WTC11 (cell line): Measurements from ENCODE around the gene KLHL40. TPM values are rescaled to one million over a fixed set of nuclear protein-coding genes. Genes with fewer than 3 reads are reported as not detected.

Experiments
- ATAC-seq: fragments of 200-7000 bp; cut with Tn5 transposase; 2 replicates; pipeline ENCODE4 v1.10.0; 2021; ENCODE audit warnings: mild to moderate bottlenecking, moderate library complexity
- CTCF ChIA-PET: fragments of 300-600 bp; sonication (Branson Sonifier 250); formaldehyde crosslinking; loops from one replicate; lab custom pipeline; 2021; ENCODE audit warnings: antibody characterized with exemption; lab: Charles Lee
- POLR2A ChIA-PET: fragments of 350-600 bp; sonication (Branson Sonifier 250); formaldehyde crosslinking; loops from one replicate; lab custom pipeline; 2021; ENCODE audit warnings: antibody characterized with exemption; lab: Charles Lee
- DNase-seq: peaks from one replicate; pipeline ENCODE4 v3.0.0; 2021; ENCODE audit warnings: low spot score
- H3K27ac Mint-ChIP-seq: 2 replicates; pipeline ENCODE4 v1.8.0; 2021; ENCODE audit warnings: mixed read lengths
- H3K27me3 Mint-ChIP-seq: 2 replicates; pipeline ENCODE4 v1.8.0; 2021; ENCODE audit warnings: low read depth, mild to moderate bottlenecking, moderate library complexity, mixed read lengths
- H3K36me3 Mint-ChIP-seq: 2 replicates; pipeline ENCODE4 v1.8.0; 2021; ENCODE audit warnings: mixed read lengths
- H3K4me1 Mint-ChIP-seq: 2 replicates; pipeline ENCODE4 v1.8.0; 2022; ENCODE audit warnings: mixed read lengths
- H3K4me3 Mint-ChIP-seq: 2 replicates; pipeline ENCODE4 v1.8.0; 2021; ENCODE audit warnings: mild to moderate bottlenecking, moderate library complexity, mixed read lengths
- H3K9me3 Mint-ChIP-seq: 2 replicates; pipeline ENCODE4 v1.8.0; 2021; ENCODE audit warnings: mixed read lengths
- NR1H2 ChIP-seq: sonication (generic); formaldehyde crosslinking; IDR thresholded peaks from 2 replicates; pipeline ENCODE4 v1.9.0; 2021; ENCODE audit warnings: mild to moderate bottlenecking, moderate library complexity, missing genetic modification reagents
- NR2C2 ChIP-seq: sonication (generic); formaldehyde crosslinking; IDR thresholded peaks from 2 replicates; pipeline ENCODE4 v1.8.0; 2022; ENCODE audit warnings: mild to moderate bottlenecking, missing genetic modification reagents
- SMAD3 ChIP-seq: sonication (generic); formaldehyde crosslinking; IDR thresholded peaks from 2 replicates; pipeline ENCODE4 v1.8.0; 2022; ENCODE audit warnings: missing genetic modification reagents, mild to moderate bottlenecking, borderline replicate concordance
- total RNA-seq: library from RNA; stranded (reverse); gene quantifications from 3 replicates; pipeline ENCODE4 v1.2.3, GENCODE V29; 2021
- TF ChIP-seq, protein P1 (sequence below): fragments of 250-450 bp; sonication (Bioruptor Pico); IDR thresholded peaks from 2 replicates; pipeline ENCODE4 v1.8.0; 2021; ENCODE audit warnings: mild to moderate bottlenecking
- TF ChIP-seq, protein P2 (sequence below): sonication (generic); formaldehyde crosslinking; IDR thresholded peaks from 2 replicates; pipeline ENCODE4 v1.8.1; 2022; ENCODE audit warnings: low read depth, mild to moderate bottlenecking, moderate library complexity, missing genetic modification reagents, borderline replicate concordance
- TF ChIP-seq, protein P3 (sequence below): sonication (generic); formaldehyde crosslinking; IDR thresholded peaks from 2 replicates; pipeline ENCODE4 v1.8.0; 2023; ENCODE audit warnings: missing genetic modification reagents, mild to moderate bottlenecking, borderline replicate concordance
- TF ChIP-seq, protein P4 (sequence below): sonication (generic); formaldehyde crosslinking; IDR thresholded peaks from 2 replicates; pipeline ENCODE4 v1.8.1; 2022; ENCODE audit warnings: mild to moderate bottlenecking, missing genetic modification reagents, moderate library complexity, borderline replicate concordance
- TF ChIP-seq, protein P5 (sequence below): sonication (generic); formaldehyde crosslinking; IDR thresholded peaks from 2 replicates; pipeline ENCODE4 v1.8.1; 2022; ENCODE audit warnings: low read depth, missing genetic modification reagents, borderline replicate concordance
- TF ChIP-seq, protein P6 (sequence below): fragments of 250-450 bp; sonication (Bioruptor Pico); conservative IDR thresholded peaks from 2 replicates; pipeline ENCODE4 v1.9.0; 2021; ENCODE audit warnings: mild to moderate bottlenecking
- TF ChIP-seq, protein P7 (sequence below): fragments of 200-600 bp; IDR thresholded peaks from 2 replicates; pipeline ENCODE4 v1.8.0; 2022; ENCODE audit warnings: antibody characterized with exemption

Gene KLHL40
- total RNA-seq, 1 experiment from 2014 or later = not detected

DNA sequence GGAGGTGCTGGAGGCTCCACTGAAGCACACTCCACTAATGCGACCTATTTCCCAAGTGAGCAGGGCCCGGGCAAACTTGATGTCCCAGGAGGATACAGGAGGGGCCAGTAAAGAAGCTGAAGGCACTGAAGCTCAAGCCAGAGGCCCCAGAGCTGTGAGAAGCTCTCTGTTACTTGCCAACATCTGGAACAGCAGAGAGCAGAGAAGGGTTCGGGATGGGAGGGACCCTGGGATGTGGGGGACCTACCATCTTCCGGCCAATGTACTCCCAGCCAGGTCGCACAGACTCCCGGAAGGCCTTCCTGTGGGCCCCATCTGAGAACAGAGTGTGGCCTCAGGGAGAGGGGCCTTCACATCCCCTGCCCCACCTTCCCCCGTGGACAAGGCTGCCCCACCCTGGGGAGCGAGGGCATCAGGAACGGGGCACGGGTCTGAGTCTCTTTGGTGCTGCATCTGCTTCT, 14.2 kb downstream of the KLHL40 start (continued):
- TF ChIP-seq, protein P1, sequence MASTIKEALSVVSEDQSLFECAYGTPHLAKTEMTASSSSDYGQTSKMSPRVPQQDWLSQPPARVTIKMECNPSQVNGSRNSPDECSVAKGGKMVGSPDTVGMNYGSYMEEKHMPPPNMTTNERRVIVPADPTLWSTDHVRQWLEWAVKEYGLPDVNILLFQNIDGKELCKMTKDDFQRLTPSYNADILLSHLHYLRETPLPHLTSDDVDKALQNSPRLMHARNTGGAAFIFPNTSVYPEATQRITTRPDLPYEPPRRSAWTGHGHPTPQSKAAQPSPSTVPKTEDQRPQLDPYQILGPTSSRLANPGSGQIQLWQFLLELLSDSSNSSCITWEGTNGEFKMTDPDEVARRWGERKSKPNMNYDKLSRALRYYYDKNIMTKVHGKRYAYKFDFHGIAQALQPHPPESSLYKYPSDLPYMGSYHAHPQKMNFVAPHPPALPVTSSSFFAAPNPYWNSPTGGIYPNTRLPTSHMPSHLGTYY = no peak
- TF ChIP-seq, protein P2, sequence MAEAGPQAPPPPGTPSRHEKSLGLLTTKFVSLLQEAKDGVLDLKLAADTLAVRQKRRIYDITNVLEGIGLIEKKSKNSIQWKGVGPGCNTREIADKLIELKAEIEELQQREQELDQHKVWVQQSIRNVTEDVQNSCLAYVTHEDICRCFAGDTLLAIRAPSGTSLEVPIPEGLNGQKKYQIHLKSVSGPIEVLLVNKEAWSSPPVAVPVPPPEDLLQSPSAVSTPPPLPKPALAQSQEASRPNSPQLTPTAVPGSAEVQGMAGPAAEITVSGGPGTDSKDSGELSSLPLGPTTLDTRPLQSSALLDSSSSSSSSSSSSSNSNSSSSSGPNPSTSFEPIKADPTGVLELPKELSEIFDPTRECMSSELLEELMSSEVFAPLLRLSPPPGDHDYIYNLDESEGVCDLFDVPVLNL (CRISPR knock-in tag) = no peak
- TF ChIP-seq, all 79 proteins: peak for 0

DNA sequence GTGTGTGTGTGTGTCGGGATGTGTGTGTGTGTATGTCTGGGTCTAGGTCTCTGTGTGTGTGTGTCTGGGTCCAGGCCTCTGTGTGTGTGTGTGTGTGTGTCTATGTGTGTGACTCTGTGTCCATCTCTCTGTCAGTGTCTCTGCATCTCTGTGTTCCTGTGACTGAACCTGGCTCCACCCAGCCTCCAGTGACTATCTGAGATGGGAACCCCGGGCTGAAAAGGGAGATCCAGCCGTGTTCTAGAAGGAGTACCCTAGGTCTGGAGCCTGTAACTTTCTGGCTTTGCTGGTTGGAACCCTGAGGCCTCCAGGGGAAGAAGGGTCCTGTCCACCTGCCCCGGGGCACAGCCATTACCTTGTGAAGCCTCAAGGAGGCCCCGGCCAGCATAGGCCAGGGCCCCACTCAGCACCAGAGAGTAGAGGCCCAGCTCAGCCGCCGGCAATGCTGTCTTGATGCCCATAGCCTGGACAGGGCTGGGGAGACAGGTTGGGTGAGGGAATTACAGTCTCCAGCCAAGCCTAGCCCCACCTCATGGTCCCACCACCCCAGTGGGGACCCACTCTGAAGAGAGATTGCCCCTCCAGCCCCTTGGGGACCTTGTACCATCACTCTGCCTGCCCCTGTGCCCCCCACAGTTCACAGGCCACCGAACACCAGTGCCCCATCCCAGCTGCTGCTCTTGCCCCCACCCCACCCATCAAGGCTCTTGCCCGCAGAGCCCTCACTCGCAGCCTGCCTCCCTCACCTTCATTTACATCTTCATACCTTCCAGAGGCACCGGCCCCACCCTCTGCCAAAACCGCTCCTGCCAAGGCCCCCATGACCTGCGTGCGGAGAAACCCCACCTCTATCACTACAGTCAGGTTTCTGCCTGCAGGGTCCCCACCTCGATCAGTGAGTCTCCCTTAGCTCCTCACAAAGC, 15.3 kb downstream of the KLHL40 start:
- TF ChIP-seq, protein P3, sequence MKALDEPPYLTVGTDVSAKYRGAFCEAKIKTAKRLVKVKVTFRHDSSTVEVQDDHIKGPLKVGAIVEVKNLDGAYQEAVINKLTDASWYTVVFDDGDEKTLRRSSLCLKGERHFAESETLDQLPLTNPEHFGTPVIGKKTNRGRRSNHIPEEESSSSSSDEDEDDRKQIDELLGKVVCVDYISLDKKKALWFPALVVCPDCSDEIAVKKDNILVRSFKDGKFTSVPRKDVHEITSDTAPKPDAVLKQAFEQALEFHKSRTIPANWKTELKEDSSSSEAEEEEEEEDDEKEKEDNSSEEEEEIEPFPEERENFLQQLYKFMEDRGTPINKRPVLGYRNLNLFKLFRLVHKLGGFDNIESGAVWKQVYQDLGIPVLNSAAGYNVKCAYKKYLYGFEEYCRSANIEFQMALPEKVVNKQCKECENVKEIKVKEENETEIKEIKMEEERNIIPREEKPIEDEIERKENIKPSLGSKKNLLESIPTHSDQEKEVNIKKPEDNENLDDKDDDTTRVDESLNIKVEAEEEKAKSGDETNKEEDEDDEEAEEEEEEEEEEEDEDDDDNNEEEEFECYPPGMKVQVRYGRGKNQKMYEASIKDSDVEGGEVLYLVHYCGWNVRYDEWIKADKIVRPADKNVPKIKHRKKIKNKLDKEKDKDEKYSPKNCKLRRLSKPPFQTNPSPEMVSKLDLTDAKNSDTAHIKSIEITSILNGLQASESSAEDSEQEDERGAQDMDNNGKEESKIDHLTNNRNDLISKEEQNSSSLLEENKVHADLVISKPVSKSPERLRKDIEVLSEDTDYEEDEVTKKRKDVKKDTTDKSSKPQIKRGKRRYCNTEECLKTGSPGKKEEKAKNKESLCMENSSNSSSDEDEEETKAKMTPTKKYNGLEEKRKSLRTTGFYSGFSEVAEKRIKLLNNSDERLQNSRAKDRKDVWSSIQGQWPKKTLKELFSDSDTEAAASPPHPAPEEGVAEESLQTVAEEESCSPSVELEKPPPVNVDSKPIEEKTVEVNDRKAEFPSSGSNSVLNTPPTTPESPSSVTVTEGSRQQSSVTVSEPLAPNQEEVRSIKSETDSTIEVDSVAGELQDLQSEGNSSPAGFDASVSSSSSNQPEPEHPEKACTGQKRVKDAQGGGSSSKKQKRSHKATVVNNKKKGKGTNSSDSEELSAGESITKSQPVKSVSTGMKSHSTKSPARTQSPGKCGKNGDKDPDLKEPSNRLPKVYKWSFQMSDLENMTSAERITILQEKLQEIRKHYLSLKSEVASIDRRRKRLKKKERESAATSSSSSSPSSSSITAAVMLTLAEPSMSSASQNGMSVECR (CRISPR knock-in tag) = 0 out of 2 replicates have a peak, but pooled peaks have one; percentile 2
- TF ChIP-seq, protein P4, sequence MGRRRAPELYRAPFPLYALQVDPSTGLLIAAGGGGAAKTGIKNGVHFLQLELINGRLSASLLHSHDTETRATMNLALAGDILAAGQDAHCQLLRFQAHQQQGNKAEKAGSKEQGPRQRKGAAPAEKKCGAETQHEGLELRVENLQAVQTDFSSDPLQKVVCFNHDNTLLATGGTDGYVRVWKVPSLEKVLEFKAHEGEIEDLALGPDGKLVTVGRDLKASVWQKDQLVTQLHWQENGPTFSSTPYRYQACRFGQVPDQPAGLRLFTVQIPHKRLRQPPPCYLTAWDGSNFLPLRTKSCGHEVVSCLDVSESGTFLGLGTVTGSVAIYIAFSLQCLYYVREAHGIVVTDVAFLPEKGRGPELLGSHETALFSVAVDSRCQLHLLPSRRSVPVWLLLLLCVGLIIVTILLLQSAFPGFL (CRISPR knock-in tag) = no peak
- TF ChIP-seq, protein P2 (CRISPR knock-in tag) = no peak
- DNase-seq (no peak), ATAC-seq (no peak)
- H3K27me3 Mint-ChIP-seq = no peaks in the 10 kb centered on the region
- H3K4me1 Mint-ChIP-seq = peaks cover 8% of the 10 kb centered on the region
- ChIA-PET POLR2A (no interaction called here), CTCF (interaction anchor here (0.6 to 2.5 kb wide), 8 partner anchors 11 to 164 kb away, joined by 3 to 13 read pairs (median 4); no protein-coding TSS in a partner anchor)
- no peaks in the 10 kb centered on the region for H3K9me3 Mint-ChIP-seq
- H3K36me3 Mint-ChIP-seq = no peaks in the 10 kb centered on the region
- no peak overlapping the region for H3K4me3 Mint-ChIP-seq
- no peak overlapping the region for H3K27ac Mint-ChIP-seq

DNA sequence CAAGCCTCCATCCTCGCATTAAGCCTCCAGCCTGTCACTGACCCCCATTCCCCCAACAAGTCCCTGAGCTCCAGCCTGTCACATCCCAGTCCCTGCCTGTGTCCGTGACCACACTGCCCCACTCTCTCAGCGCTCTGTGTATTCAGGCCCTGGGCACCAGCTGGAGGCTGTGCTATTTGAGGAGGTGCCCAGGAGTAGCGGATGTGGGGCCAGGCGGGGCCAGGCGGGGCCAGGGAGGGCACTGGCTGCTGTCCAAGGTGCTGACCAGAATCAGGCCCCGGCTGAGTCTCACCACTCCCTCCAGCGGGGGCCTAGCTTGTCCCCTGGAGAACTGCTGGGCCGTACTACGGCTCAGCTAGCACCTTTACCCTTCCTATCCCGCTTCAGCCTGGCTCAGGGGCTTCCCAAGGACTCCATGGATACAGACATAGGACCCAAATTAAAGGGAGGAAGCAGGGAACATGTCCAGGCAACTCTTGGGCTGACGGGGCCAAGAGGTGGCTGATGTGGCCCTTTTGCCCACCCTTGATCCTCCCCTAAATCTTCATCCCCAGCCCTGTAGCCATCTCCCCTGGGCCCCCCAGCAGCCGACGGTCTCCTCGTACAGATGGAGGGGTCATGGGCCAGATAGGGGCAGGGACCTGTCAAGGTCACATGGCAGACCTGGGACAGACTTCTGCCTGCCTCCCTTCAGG, 16.2 kb downstream of the KLHL40 start:
- H3K4me3 Mint-ChIP-seq = no peak overlapping the region
- no peaks in the 10 kb centered on the region for H3K36me3 Mint-ChIP-seq
- ChIA-PET POLR2A (no interaction called here), CTCF (interaction anchor here (0.6 to 2.5 kb wide), 8 partner anchors 10 to 165 kb away, joined by 3 to 13 read pairs (median 4); no protein-coding TSS in a partner anchor)
- H3K27ac Mint-ChIP-seq = no peak overlapping the region
- H3K4me1 Mint-ChIP-seq = peaks cover 8% of the 10 kb centered on the region
- H3K9me3 Mint-ChIP-seq = no peaks in the 10 kb centered on the region
- peak; percentile 93 for ATAC-seq
- H3K27me3 Mint-ChIP-seq = no peaks in the 10 kb centered on the region
- peak; percentile 82 for DNase-seq
- TF ChIP-seq, protein P5, sequence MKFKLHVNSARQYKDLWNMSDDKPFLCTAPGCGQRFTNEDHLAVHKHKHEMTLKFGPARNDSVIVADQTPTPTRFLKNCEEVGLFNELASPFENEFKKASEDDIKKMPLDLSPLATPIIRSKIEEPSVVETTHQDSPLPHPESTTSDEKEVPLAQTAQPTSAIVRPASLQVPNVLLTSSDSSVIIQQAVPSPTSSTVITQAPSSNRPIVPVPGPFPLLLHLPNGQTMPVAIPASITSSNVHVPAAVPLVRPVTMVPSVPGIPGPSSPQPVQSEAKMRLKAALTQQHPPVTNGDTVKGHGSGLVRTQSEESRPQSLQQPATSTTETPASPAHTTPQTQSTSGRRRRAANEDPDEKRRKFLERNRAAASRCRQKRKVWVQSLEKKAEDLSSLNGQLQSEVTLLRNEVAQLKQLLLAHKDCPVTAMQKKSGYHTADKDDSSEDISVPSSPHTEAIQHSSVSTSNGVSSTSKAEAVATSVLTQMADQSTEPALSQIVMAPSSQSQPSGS (CRISPR knock-in tag) = no peak
- TF ChIP-seq SMAD3 = peak; percentile 90; the same call in 1 of the 2 replicates
- TF ChIP-seq, protein P6, sequence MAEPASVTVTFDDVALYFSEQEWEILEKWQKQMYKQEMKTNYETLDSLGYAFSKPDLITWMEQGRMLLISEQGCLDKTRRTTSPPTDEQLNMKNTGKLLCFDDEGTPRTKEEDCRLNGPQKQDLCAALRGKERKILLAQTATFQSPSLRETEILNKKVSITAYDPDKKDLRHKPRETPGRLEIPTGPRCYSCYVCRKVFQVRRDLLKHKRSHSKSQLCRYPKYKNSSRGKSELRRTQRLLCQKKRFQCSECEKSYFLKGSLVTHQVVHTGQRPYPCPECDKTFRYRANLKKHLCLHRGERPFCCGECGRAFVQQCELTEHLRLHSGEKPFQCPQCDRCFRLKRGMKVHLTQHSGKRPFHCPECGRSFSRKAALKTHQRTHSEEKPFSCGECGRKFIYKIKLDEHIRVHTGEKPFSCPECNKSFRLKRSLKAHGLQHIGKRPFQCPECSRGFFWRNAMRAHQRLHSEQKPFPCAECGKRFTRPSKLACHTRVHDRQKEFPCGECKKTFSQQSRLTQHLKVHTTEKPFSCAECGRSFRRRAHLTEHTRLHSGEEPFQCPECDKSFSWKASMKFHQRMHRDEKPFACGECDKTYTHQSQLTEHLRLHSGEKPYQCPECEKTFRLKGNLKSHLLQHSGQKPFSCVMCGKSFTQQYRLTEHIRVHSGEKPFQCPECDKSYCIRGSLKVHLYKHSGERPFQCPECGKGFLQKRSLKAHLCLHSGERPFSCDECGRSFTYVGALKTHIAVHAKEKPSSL = no peak
- TF ChIP-seq NR2C2 (CRISPR knock-in tag) = peak; percentile 54; the same call in 1 of the 2 replicates
- no peak for TF ChIP-seq NR1H2
- TF ChIP-seq, protein P7, sequence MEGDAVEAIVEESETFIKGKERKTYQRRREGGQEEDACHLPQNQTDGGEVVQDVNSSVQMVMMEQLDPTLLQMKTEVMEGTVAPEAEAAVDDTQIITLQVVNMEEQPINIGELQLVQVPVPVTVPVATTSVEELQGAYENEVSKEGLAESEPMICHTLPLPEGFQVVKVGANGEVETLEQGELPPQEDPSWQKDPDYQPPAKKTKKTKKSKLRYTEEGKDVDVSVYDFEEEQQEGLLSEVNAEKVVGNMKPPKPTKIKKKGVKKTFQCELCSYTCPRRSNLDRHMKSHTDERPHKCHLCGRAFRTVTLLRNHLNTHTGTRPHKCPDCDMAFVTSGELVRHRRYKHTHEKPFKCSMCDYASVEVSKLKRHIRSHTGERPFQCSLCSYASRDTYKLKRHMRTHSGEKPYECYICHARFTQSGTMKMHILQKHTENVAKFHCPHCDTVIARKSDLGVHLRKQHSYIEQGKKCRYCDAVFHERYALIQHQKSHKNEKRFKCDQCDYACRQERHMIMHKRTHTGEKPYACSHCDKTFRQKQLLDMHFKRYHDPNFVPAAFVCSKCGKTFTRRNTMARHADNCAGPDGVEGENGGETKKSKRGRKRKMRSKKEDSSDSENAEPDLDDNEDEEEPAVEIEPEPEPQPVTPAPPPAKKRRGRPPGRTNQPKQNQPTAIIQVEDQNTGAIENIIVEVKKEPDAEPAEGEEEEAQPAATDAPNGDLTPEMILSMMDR = no peak
